SK-N-SH treated with all-trans-retinoic acid at 6 μM for 48 hours (cell line): ENCODE measurements around the gene TSEN2.

Experiments
- ATAC-seq: fragments of 200-7000 bp; cut with Tn5 transposase; 3 replicates; pipeline ENCODE4 v1.9.1; 2020; ENCODE audit warnings: mild to moderate bottlenecking, moderate library complexity
- ARNTL ChIP-seq: fragments of 450-650 bp; formaldehyde crosslinking; IDR thresholded peaks from 2 replicates; pipeline ENCODE4 v1.5.0; 2020; ENCODE audit warnings: low read depth, mild to moderate bottlenecking, moderate library complexity, borderline replicate concordance
- BACH2 ChIP-seq: fragments of 250-450 bp; sonication (Bioruptor Pico); IDR thresholded peaks from 2 replicates; pipeline ENCODE4 v1.9.0; 2021; ENCODE audit warnings: mild to moderate bottlenecking, borderline replicate concordance
- CSDC2 ChIP-seq: fragments of 250-450 bp; sonication (Bioruptor Pico); IDR thresholded peaks from 2 replicates; pipeline ENCODE4 v1.5.0; 2020; ENCODE audit warnings: mild to moderate bottlenecking, moderate library complexity
- CSRNP3 ChIP-seq: fragments of 250-450 bp; sonication (Bioruptor Pico); IDR thresholded peaks from 2 replicates; pipeline ENCODE4 v1.5.1; 2021; ENCODE audit warnings: mild to moderate bottlenecking, moderate library complexity
- ESRRG ChIP-seq: fragments of 250-450 bp; sonication (Bioruptor Pico); IDR thresholded peaks from 2 replicates; pipeline ENCODE4 v1.6.1; 2021; ENCODE audit warnings: mild to moderate bottlenecking
- GLIS3 ChIP-seq: fragments of 250-450 bp; sonication (Bioruptor Pico); IDR thresholded peaks from 2 replicates; pipeline ENCODE4 v1.5.0; 2020; ENCODE audit warnings: mild to moderate bottlenecking, moderate library complexity
- ISL1 ChIP-seq: fragments of 250-450 bp; sonication (Bioruptor Pico); IDR thresholded peaks from 2 replicates; pipeline ENCODE4 v2.1.2; 2022; ENCODE audit warnings: mild to moderate bottlenecking, moderate library complexity
- OSR1 ChIP-seq: fragments of 250-450 bp; sonication (Bioruptor Pico); IDR thresholded peaks from 2 replicates; pipeline ENCODE4 v1.8.0; 2022; ENCODE audit warnings: moderate library complexity, mild to moderate bottlenecking, inconsistent platforms
- PATZ1 ChIP-seq: fragments of 250-450 bp; sonication (Bioruptor Pico); IDR thresholded peaks from 2 replicates; pipeline ENCODE4 v1.8.0; 2020; ENCODE audit warnings: mild to moderate bottlenecking, moderate library complexity, borderline replicate concordance
- POU6F1 ChIP-seq: fragments of 250-450 bp; sonication (Bioruptor Pico); IDR thresholded peaks from 2 replicates; pipeline ENCODE4 v1.8.0; 2021; ENCODE audit warnings: low read depth, mild to moderate bottlenecking, moderate library complexity, borderline replicate concordance
- PPARA ChIP-seq: fragments of 250-450 bp; sonication (Bioruptor Pico); IDR thresholded peaks from 2 replicates; pipeline ENCODE4 v1.5.0; 2020; ENCODE audit warnings: mild to moderate bottlenecking, borderline replicate concordance
- RARB ChIP-seq: fragments of 250-450 bp; sonication (Bioruptor Pico); IDR thresholded peaks from 2 replicates; pipeline ENCODE4 v1.8.0; 2021; ENCODE audit warnings: mild to moderate bottlenecking, moderate library complexity
- SNAI2 ChIP-seq: fragments of 250-450 bp; sonication (Bioruptor Pico); IDR thresholded peaks from 2 replicates; pipeline ENCODE4 v1.5.0; 2020; ENCODE audit warnings: mild to moderate bottlenecking, moderate library complexity
- TCF4 ChIP-seq: fragments of 250-450 bp; sonication (Bioruptor Pico); IDR thresholded peaks from 2 replicates; pipeline ENCODE4 v1.8.0; 2021; ENCODE audit warnings: mild to moderate bottlenecking, moderate library complexity, borderline replicate concordance
- TOX ChIP-seq: fragments of 250-450 bp; sonication (Bioruptor Pico); IDR thresholded peaks from 2 replicates; pipeline ENCODE4 v1.8.0; 2021; ENCODE audit warnings: mild to moderate bottlenecking, moderate library complexity, borderline replicate concordance
- ZC3H10 ChIP-seq: fragments of 250-450 bp; sonication (Bioruptor Pico); IDR thresholded peaks from 2 replicates; pipeline ENCODE4 v1.5.1; 2021; ENCODE audit warnings: mild to moderate bottlenecking, moderate library complexity
- ZFP3 ChIP-seq: fragments of 250-450 bp; sonication (Bioruptor Pico); IDR thresholded peaks from 2 replicates; pipeline ENCODE4 v1.5.0; 2020; ENCODE audit warnings: mild to moderate bottlenecking, moderate library complexity
- ZFP30 ChIP-seq: fragments of 450-650 bp; formaldehyde crosslinking; IDR thresholded peaks from 2 replicates; pipeline ENCODE4 v1.5.0; 2022; ENCODE audit warnings: mild to moderate bottlenecking, moderate library complexity
- ZNF565 ChIP-seq: fragments of 450-650 bp; formaldehyde crosslinking; conservative IDR thresholded peaks from 2 replicates; pipeline ENCODE4 v1.5.0; 2020; ENCODE audit warnings: low read depth, mild to moderate bottlenecking, moderate library complexity
- ZNF70 ChIP-seq: fragments of 450-650 bp; formaldehyde crosslinking; IDR thresholded peaks from 2 replicates; pipeline ENCODE4 v1.5.0; 2020; ENCODE audit warnings: mild to moderate bottlenecking, moderate library complexity
- ZNF8 ChIP-seq: fragments of 450-650 bp; formaldehyde crosslinking; IDR thresholded peaks from 2 replicates; pipeline ENCODE4 v1.5.0; 2020; ENCODE audit warnings: mild to moderate bottlenecking, moderate library complexity
- TF ChIP-seq, protein P1 (sequence below): fragments of 250-450 bp; sonication (Bioruptor Pico); IDR thresholded peaks from 2 replicates; pipeline ENCODE4 v1.5.0; 2020; ENCODE audit warnings: mild to moderate bottlenecking, moderate library complexity
- TF ChIP-seq, protein P2 (sequence below): fragments of 250-450 bp; sonication (Bioruptor Pico); IDR thresholded peaks from 2 replicates; pipeline ENCODE4 v1.5.1; 2020; ENCODE audit warnings: low read depth, mild to moderate bottlenecking, moderate library complexity

Gene TSEN2

GRCh38 chr3:12559520-12559919 is 75.2 kb downstream of the TSEN2 start (continued):
- TF ChIP-seq PATZ1 (CRISPR knock-in tag) = no peak
- TF ChIP-seq ZFP3 (CRISPR knock-in tag) = no peak
- TF ChIP-seq PPARA (CRISPR knock-in tag) = no peak
- no peak for TF ChIP-seq RARB (CRISPR knock-in tag)

- no peak for ATAC-seq
- no peak for TF ChIP-seq BACH2 (CRISPR knock-in tag)
- TF ChIP-seq ZC3H10 (CRISPR knock-in tag) = no peak
- no peak for TF ChIP-seq ARNTL
- TF ChIP-seq TOX = no peak
- no peak for TF ChIP-seq ZNF8
- no peak for TF ChIP-seq GLIS3 (CRISPR knock-in tag)
- TF ChIP-seq ISL1 = no peak
- TF ChIP-seq CSRNP3 = no peak
- no peak for TF ChIP-seq ZNF565
- TF ChIP-seq, protein P1, sequence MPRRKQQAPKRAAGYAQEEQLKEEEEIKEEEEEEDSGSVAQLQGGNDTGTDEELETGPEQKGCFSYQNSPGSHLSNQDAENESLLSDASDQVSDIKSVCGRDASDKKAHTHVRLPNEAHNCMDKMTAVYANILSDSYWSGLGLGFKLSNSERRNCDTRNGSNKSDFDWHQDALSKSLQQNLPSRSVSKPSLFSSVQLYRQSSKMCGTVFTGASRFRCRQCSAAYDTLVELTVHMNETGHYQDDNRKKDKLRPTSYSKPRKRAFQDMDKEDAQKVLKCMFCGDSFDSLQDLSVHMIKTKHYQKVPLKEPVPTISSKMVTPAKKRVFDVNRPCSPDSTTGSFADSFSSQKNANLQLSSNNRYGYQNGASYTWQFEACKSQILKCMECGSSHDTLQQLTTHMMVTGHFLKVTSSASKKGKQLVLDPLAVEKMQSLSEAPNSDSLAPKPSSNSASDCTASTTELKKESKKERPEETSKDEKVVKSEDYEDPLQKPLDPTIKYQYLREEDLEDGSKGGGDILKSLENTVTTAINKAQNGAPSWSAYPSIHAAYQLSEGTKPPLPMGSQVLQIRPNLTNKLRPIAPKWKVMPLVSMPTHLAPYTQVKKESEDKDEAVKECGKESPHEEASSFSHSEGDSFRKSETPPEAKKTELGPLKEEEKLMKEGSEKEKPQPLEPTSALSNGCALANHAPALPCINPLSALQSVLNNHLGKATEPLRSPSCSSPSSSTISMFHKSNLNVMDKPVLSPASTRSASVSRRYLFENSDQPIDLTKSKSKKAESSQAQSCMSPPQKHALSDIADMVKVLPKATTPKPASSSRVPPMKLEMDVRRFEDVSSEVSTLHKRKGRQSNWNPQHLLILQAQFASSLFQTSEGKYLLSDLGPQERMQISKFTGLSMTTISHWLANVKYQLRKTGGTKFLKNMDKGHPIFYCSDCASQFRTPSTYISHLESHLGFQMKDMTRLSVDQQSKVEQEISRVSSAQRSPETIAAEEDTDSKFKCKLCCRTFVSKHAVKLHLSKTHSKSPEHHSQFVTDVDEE = no peak
- TF ChIP-seq OSR1 (CRISPR knock-in tag) = no peak
- TF ChIP-seq RARB (CRISPR knock-in tag) = no peak
- TF ChIP-seq ZFP3 (CRISPR knock-in tag) = no peak
- no peak for TF ChIP-seq ESRRG (CRISPR knock-in tag)
- no peak for TF ChIP-seq TCF4
- TF ChIP-seq POU6F1 = no peak
- no peak for TF ChIP-seq CSDC2 (CRISPR knock-in tag)
- TF ChIP-seq, protein P2, sequence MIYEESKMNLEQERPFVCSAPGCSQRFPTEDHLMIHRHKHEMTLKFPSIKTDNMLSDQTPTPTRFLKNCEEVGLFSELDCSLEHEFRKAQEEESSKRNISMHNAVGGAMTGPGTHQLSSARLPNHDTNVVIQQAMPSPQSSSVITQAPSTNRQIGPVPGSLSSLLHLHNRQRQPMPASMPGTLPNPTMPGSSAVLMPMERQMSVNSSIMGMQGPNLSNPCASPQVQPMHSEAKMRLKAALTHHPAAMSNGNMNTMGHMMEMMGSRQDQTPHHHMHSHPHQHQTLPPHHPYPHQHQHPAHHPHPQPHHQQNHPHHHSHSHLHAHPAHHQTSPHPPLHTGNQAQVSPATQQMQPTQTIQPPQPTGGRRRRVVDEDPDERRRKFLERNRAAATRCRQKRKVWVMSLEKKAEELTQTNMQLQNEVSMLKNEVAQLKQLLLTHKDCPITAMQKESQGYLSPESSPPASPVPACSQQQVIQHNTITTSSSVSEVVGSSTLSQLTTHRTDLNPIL (CRISPR knock-in tag) = no peak
- no peak for TF ChIP-seq ZNF70 (CRISPR knock-in tag)
Measured at GRCh38 chr3:12560505-12561190, 76.4 kb downstream of the TSEN2 start.

GRCh38 chr3:12561397-12561796 is 77.1 kb downstream of the TSEN2 start:
- no peak for ATAC-seq
- TF ChIP-seq ZC3H10 (CRISPR knock-in tag) = no peak
- no peak for TF ChIP-seq PPARA (CRISPR knock-in tag)
- no peak for TF ChIP-seq ZFP30 (CRISPR knock-in tag)
- no peak for TF ChIP-seq ESRRG (CRISPR knock-in tag)
- TF ChIP-seq SNAI2 (CRISPR knock-in tag) = no peak
- TF ChIP-seq CSDC2 (CRISPR knock-in tag) = no peak
- no peak for TF ChIP-seq ZNF8
- TF ChIP-seq ZNF565 = no peak
- no peak for TF ChIP-seq TOX
- no peak for TF ChIP-seq ARNTL
- TF ChIP-seq RARB (CRISPR knock-in tag) = no peak
- TF ChIP-seq ZFP3 (CRISPR knock-in tag) = no peak
